ENCODE data around the gene UNC45A. TPM values are rescaled to one million over a fixed set of nuclear protein-coding genes. Genes with fewer than 3 reads are reported as not detected.

The UNC45A gene, protein sequence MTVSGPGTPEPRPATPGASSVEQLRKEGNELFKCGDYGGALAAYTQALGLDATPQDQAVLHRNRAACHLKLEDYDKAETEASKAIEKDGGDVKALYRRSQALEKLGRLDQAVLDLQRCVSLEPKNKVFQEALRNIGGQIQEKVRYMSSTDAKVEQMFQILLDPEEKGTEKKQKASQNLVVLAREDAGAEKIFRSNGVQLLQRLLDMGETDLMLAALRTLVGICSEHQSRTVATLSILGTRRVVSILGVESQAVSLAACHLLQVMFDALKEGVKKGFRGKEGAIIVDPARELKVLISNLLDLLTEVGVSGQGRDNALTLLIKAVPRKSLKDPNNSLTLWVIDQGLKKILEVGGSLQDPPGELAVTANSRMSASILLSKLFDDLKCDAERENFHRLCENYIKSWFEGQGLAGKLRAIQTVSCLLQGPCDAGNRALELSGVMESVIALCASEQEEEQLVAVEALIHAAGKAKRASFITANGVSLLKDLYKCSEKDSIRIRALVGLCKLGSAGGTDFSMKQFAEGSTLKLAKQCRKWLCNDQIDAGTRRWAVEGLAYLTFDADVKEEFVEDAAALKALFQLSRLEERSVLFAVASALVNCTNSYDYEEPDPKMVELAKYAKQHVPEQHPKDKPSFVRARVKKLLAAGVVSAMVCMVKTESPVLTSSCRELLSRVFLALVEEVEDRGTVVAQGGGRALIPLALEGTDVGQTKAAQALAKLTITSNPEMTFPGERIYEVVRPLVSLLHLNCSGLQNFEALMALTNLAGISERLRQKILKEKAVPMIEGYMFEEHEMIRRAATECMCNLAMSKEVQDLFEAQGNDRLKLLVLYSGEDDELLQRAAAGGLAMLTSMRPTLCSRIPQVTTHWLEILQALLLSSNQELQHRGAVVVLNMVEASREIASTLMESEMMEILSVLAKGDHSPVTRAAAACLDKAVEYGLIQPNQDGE
- 62.6 TPM for total RNA-seq

DNA sequence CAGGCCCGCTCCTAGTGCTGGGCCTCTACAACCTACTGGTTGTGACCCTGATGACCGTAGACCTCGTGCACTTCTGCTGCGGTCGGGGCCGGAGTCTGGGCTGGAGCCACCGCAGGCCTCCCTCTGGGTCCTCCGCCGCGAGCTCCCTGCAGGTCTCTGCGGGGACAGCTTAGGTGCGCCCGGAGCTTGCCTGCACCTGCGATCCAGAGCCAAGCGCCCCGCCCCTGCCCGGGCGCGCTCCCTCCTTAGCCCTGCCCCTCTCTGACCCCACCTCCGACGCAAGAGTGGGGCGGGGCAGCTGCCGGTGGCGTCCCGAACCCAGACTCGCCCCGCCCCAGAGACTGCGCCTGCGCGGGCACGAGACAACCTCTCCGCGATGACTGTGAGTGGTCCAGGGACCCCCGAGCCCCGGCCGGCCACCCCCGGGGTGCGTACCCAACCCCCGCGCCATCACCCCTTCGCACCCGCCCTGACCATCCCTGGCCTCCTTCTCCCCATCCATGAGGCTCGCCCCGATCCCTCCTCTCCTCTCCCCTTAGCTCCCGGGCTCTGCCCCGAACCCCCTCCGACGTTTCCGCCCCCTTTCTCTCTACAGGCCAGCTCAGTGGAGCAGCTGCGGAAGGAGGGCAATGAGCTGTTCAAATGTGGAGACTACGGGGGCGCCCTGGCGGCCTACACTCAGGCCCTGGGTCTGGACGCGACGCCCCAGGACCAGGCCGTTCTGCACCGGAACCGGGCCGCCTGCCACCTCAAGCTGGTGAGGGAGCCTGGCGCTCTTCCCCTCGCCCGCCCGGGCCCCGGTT lies at the start of gene UNC45A:
UNC45A (plus strand) TSS at position 337 of the 803 bp plus-strand sequence; CDS start at position 377, 40 bp downstream.

DNA sequence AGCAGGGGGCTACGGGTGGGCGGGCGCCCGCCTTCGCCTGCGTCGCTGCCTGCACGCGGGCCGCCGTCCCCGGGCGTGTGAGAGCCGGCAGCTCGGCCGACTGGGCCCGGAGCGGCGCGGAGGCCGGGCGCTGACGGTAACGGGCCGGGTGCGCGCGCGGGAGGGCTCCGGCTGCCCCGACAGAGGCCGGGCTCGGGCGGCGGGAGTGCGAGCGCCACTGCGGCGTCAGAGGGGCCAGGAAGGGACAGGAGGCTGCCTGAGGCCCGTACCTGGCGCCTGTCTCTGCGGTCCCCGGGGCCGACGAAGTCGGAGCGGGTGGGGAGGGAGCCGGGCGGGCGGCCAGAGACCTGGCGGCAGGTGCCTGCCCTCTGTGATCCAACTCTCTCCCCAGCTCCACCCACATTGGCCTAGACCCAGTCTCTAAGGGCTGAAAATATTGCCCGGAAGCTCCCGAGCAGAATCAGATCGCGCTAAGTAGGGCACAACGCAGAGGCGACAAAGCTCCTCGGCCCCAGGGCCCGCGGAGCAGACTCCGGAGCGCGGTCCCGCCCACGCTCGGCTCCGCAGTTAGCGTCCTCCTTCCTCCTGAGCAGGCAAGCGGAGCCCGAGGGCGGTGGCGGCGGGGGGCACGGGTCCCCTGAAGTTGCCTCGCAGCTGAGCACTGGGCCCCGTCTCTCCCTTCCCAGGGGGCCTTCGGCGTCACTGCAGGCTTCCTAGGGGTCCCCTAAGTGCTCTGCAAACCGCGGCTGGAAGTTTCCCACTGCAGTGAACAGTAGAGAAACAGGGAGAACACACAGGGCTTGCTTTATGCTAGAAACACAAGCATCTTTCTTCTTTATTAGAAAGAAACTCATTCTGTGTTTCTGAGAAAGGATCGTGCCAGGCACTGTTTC lies 32.0 kb upstream of the UNC45A start, which contains the start of gene MAN2A2:
MAN2A2 (plus strand) TSS at position 463 of the 893 bp plus-strand sequence. CDS start 906 bp downstream, outside the sequence.

DNA sequence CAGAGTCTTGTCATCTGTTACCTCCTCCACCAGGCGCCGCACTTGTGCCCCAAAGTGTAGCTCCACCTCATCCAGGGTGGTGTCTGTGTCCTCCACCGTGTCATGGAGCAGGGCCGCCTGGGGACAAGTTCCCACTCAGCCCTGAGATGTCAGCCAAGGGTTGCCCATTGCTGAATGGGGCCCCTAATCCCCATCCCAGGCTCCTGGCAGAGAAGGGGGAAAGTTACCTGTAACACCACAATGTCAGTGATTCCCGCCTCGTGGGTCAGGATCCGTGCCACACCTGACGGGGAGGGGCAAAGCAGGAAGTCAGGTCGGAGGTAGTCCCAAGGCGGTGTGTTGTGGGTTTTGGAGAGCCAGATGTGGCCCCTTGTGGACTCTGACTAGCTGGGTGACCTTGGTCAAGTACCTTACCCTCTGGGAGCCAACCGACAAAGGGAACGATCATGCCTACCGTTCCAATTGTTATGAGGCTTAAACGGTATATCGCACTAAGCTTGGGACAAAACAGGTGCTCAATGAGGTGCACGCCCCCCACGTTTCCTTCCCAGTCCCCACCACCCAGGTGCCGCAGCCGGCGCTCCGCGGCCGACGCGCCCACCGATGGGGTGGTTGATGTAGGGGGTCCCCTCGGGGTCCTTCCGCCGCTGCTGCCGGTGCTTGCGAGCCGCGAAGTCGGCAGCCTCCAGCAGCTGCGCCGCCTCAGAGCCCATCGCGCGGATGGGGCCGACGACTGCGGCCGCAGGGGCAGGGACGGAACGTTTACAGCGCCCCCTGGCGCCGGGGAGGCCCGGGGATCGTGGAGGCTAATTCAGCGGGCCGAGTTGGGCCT lies 3.0 kb upstream of the UNC45A start, which contains the start of gene HDDC3:
HDDC3 (minus strand) TSS at position 722 of the 832 bp plus-strand sequence; CDS start at position 713, 9 bp downstream.

DNA sequence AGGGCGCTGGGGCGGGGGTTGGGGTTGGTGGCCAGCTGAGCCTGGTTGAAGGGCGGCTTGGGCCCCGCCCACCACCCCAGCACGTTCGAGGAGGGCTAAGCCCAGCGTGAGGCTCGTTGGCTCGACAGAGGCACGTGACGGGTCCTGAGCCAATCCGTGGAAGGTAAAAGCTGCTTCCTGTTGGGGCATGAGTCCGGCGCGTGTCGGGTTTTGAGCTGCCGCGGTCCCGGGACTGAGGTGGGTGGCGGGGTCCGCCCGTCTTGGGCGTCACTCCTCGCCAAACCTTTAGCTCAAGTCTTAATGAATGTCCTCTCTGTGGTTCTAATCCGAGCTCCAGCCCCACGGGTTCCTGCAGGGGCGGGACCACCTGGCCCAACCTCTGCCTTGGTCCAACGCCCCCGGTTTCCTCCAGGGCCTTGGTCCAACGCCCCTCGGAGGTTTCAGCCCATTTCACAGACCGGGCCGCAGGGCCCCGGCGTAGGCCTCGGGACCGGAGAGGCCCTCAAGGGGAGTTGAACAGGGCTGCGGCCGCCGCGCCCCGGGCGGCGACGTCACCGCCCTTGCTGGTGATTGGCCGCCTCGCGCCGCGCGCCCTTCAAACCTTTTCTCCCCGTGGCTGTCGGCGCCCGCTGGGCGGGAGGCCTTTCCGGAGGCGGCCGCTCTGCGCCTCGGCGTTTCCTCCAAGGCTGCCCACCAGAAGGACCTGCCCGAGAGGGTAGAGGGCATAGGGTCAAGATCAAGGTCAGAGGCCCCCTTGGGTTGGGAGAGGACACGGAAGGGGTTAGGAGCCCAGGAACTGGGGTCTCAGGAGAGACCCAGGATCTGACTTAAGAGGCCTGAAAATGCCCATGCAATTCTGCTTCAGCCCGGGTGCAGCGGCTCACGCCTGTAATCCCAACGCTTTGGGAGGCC lies 19.9 kb downstream of the UNC45A start, which contains the start of gene RCCD1:
RCCD1 (plus strand) TSS at position 173 of the 912 bp plus-strand sequence. CDS start 1,851 bp downstream, outside the sequence.

GRCh38 chr15:90994417-90995311 lies 59.6 kb downstream of the UNC45A start, which contains the start of gene PRC1:
TSS of gene PRC1 (minus strand) at chr15:90994535. CDS start at chr15:90994417, 118 bp downstream.

Small RNAs within 50 kb of the gene (small RNA-seq; reads per million reads assigned to genes)
- not detected for gene RF00019 (ENCODE audit: low replicate concordance)

Other genes with a start within 250 kb of the UNC45A start
- gene BLM, start 217.9 kb upstream of the UNC45A start, total RNA-seq = 5.6 TPM
- gene FURIN, start 66.7 kb upstream of the UNC45A start, total RNA-seq = 11.6 TPM
- gene FES, start 50.8 kb upstream of the UNC45A start, total RNA-seq = 3.1 TPM
- 100 TPM for gene MAN2A2, start 32.0 kb upstream of the UNC45A start, total RNA-seq
- 11.9 TPM for gene HDDC3, start 2.7 kb upstream of the UNC45A start, total RNA-seq
- gene RCCD1, start 19.6 kb downstream of the UNC45A start, total RNA-seq = 27.9 TPM
- 29.1 TPM for gene PRC1, start 59.2 kb downstream of the UNC45A start, total RNA-seq
- 13.5 TPM for gene VPS33B, start 87.3 kb downstream of the UNC45A start, total RNA-seq
- gene SV2B, start 165.0 kb downstream of the UNC45A start, total RNA-seq = 34.7 TPM